Dermis microvascular lymphatic vessel endothelial cell (primary cell): ENCODE data around the gene ERICH6B. TPM values are rescaled to one million over a fixed set of nuclear protein-coding genes. Genes with fewer than 3 reads are reported as not detected.

Experiments used
- DNase-seq, 2 donors: peaks; one replicate each; pipeline versions ENCODE4 v3.0.0 to v3.0.0-alpha.2; 2010; ENCODE audit warnings: low read depth in 2 of 2
- total RNA-seq: library from RNA; depleted of rRNA; stranded (reverse); fragments of >200 nt; gene quantifications from 2 replicates; pipeline ENCODE4 v1.2.1, GENCODE V29; 2014

ERICH6B gene
- total RNA-seq, 1 donor from 2014 or later: not detected

GRCh38 chr13:45544520-45544919 is 71.0 kb downstream of the ERICH6B start:
- DNase-seq: no peak

- DNase-seq: no peak
Observed at GRCh38 chr13:45542878-45543277, 72.7 kb downstream of the ERICH6B start.

GRCh38 chr13:45542391-45542790 is 73.1 kb downstream of the ERICH6B start:
- DNase-seq: no peak

- DNase-seq: no peak
Observed at GRCh38 chr13:45541806-45542205, 73.7 kb downstream of the ERICH6B start.

DNA sequence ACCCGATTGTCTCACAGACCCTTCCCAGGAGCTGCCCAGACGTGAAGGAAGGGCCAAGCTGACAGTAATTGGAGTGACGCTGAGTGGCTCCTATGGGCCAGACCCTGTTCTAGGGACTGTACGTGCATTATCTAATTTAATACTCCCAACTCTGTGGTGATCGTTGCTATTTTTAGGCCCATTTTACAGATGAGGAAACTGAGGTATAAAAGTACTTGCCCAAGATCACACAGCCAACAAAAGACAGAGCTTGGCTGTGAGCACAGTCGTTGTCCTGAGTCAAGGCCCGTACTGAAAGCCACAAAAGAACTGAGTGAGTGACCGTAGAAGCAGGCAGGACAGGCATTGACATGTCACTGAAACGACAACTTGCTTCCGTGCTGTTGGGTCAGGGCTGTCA is 74.7 kb downstream of the ERICH6B start:
- no peak for DNase-seq

GRCh38 chr13:45540195-45540594 is 75.3 kb downstream of the ERICH6B start:
- no peak for DNase-seq

- DNase-seq: no peak
Observed at GRCh38 chr13:45538382-45538781, 77.2 kb downstream of the ERICH6B start.

- no peak for DNase-seq
Observed at GRCh38 chr13:45537516-45537915, 78.0 kb downstream of the ERICH6B start.

GRCh38 chr13:45536224-45536623 is 79.3 kb downstream of the ERICH6B start:
- DNase-seq: no peak

DNA sequence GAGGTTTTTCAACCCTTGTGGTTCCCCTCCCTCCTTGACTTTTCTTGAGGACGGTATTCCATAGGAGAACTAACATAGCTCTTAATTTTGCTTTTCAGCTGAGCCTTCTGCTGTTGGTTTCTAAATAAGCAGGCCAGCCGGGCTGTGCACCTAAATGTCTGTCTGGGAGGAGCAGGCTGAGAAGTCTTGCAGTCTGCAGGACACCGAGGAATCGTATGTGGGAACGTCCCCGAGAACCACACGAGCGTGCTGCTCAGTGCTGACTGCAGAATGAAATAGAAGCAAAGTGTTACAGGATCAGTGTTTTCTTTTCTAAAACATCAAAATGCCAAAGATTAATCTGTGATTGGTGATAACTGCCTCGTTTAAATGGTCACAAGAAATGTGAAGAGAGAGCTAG is 80.9 kb downstream of the ERICH6B start:
- DNase-seq: no peak

DNA sequence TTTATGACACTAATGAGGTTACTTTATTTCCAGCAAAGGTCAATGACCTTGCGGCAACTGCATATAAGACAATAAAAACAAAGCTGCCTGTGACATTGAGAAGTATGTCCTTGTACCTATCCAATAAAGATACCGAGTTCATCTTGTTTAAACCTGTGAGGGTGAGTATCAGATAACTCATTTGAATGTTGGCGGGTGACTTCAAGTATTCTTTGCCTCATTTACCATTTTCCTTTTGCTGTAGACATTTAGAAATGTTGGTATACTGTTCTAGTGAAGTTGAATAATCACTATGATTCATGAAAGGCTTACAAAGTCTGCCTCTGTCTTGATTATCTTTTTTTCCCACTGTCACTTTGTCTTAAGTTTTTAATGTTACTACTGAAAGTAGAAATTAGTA is 85.8 kb downstream of the ERICH6B start:
- DNase-seq: no peak

GRCh38 chr13:45527699-45528462 is 87.7 kb downstream of the ERICH6B start:
- DNase-seq: no peak

- no peak for DNase-seq
Observed at GRCh38 chr13:45522571-45522970, 93.0 kb downstream of the ERICH6B start.

- no peak for DNase-seq
Observed at GRCh38 chr13:45521297-45521696, 94.2 kb downstream of the ERICH6B start.

DNA sequence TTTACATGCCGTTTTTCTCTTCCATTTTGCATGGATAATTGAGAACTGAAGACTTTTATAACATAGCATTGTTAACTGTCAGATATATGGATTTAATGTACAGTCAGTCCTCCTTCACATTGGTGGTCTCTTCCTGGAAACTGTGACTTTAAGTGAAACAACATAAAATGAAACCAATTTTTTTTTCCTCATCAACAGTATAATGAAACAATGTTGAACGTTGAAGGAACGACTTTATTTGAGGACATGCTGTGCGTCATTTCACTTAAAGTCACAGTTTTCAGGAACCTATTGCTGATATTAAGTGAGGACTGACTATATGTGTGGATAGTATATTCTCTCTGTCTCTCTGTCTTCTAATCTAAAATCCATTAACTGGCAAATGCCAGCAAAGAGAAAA is 96.0 kb downstream of the ERICH6B start:
- DNase-seq: no peak

DNA sequence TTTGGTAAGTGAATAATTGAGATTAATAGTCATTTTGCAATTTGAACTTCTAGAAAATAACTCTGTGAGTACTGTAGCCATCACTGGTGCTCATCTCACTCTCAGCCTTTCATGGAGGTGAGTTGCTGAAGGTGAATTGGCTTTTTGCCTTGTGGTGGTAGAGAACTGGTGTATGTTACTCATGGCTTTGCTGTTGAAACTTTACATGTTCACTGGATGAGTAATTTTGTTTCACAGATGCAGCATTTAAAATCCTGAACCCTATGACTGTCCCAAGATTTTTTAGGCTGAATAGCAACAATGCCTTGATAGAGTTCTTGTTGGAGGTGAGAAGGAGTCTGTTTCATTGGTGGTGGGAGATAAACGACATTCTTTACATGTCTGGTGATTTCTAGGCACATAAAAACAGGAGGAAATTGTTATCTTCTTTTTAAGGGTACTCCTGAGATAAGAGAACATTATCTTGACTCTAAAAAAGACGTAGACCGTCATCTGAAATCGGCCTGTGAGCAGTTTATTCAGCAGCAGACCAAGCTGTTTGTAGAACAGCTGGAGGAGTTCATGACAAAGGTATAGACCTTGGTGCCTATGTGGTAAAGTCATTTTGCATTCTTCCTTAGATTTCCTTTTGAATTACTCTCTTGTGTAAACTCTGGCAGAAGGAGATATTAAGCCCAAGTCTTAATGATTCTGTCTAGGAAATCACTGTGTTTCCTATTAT is 96.9 kb downstream of the ERICH6B start:
- DNase-seq: no peak

DNA sequence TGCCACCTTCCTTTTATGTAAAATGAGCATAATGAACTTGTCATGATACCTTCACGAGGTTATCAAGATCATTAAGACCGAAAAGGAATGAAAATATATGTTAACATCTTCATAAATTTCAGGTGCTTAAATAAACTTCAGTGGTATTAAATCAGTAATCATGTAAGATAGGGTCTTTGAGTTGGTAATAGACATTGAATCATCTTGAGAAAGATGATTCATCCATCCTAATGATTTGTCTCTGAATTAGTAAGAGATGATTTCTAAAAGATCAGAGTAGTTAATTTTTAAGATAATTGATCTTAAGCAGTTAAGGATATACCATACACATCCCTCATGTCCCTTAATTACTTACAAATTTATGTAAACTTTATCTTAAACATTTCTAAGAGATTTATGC is 98.8 kb downstream of the ERICH6B start:
- no peak for DNase-seq

DNA sequence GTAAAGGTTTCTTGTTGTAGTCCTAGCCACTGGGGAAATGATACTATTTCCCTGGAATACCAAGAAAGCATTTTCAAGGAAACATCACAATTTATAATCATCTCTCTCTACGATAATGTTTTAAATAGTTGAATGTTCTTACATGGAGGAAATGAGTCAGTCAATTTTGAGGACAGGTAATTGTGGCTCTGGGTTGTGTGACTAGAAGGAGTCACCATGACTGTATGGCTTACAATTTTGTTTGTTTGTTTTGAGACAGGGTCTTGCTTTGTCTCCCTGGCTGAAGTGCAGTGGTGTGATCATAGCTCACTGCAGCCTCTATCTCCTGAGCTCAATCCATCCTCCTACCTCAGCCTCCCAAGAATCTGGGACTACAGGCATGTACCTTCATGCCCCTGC is 103.4 kb downstream of the ERICH6B start:
- peak in 1 of 2 donors; percentile 68 for DNase-seq

GRCh38 chr13:45511310-45512097 is 104.0 kb downstream of the ERICH6B start:
- DNase-seq: peak; percentile 61 to 80

GRCh38 chr13:45510672-45511071 is 104.9 kb downstream of the ERICH6B start:
- no peak for DNase-seq

DNA sequence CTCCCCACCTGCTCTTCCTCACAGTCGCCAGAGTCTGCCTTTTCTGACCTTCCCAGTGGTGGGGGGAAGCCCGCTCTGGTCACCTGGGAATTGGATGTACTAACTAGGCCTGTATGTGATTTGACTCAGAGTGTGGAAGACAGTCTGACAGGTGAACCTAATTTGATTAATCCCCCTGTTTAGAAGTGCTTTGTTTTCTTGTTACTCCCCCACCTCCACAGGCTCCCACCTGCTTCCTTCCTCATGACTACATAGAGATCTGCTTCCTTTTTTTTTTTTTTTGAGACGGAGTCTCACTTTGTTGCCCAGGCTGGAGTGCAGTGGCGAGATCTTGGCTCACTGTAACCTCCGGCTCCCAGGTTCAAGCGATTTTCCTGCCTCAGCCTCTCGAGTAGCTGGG is 106.8 kb downstream of the ERICH6B start:
- DNase-seq: no peak

DNA sequence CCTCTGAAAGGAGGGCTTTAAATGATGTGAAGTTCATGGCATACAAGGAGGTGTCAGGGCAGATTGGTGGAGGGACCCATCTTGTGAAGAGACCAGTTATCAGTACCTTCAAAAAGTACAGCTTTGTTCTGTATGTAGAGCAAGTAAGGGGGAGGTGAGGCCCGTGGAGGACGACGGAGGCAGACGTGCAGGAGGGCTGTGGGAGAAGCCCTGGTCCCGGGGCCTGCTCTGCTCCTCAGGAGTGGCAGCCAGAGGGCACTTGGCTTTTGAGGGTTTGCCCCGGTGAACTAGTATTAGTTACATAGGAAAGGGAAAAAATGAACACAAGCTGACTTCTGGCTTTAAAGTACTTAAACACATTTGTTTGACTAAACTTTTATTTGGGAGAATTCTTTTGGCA is 108.7 kb downstream of the ERICH6B start:
- no peak for DNase-seq
